ENCODE measurements around the gene MRNIP. TPM values are rescaled to one million over a fixed set of nuclear protein-coding genes. Genes with fewer than 3 reads are reported as not detected.

MRNIP gene
- total and polyA plus RNA-seq, 4 donors, result 5.4 to 12.0 (median 7.3) TPM

GRCh38 chr5:179833056-179833708 lies 25.4 kb downstream of the MRNIP start:
- Histone ChIP-seq H3K4me1 (ENCODE audit: control insufficient read depth in 4 of 4, insufficient read depth in 4 of 4, low read length in 3 of 4) (peaks cover 3 to 46% (median 34%) of the 10 kb centered on the region in 4 donors), H3K27ac (ENCODE audit: low read depth in 1 of 2, low read length in 2 of 2) (no peak overlapping the region), H3K9ac (ENCODE audit: low read depth in 1 of 2, low read length in 2 of 2) (no peak overlapping the region), H3K9me3 (ENCODE audit: control insufficient read depth in 4 of 4, low read length in 3 of 4) (no peaks in the 10 kb centered on the region), H3K4me3 (ENCODE audit: low read depth in 1 of 3, low read length in 3 of 3) (no peak overlapping the region), H3K36me3 (ENCODE audit: control insufficient read depth in 4 of 4, insufficient read depth in 3 of 4, low read depth in 1 of 4, low read length in 3 of 4) (peaks cover 29 to 68% (median 61%) of the 10 kb centered on the region in 4 donors), H3K27me3 (ENCODE audit: control insufficient read depth in 4 of 4, insufficient read depth in 4 of 4, low read length in 3 of 4) (no peaks in the 10 kb centered on the region)
- TF ChIP-seq ATF3 (IDR thresholded peaks at IDR 0.05) (no peak), RAD21 (IDR thresholded peaks at IDR 0.05) (no peak)
- no peak for DNase-seq (ENCODE audit: low spot score)
- WGBS, result 89% methylated on average over 23 of the region's 23 CpGs

GRCh38 chr5:179832039-179832745 lies 26.4 kb downstream of the MRNIP start:
- H3K36me3 ChIP-seq (ENCODE audit: control insufficient read depth in 4 of 4, insufficient read depth in 3 of 4, low read depth in 1 of 4, low read length in 3 of 4), result peaks cover 23 to 63% (median 57%) of the 10 kb centered on the region in 4 donors
- no peaks in the 10 kb centered on the region for H3K27me3 ChIP-seq (ENCODE audit: control insufficient read depth in 4 of 4, insufficient read depth in 4 of 4, low read length in 3 of 4)
- peaks cover 0 to 40% (median 30%) of the 10 kb centered on the region in 4 donors for H3K4me1 ChIP-seq (ENCODE audit: control insufficient read depth in 4 of 4, insufficient read depth in 4 of 4, low read length in 3 of 4)
- 75% methylated on average over 20 of the region's 20 CpGs for whole genome bisulfite sequencing
- no peak overlapping the region for H3K27ac ChIP-seq (ENCODE audit: low read depth in 1 of 2, low read length in 2 of 2)
- H3K4me3 ChIP-seq (ENCODE audit: low read depth in 1 of 3, low read length in 3 of 3), result no peak overlapping the region
- no peak for DNase-seq (ENCODE audit: low spot score)
- no peak for TF ChIP-seq REST (IDR thresholded peaks at IDR 0.05)
- no peak for TF ChIP-seq SP1 (IDR thresholded peaks at IDR 0.05)
- TF ChIP-seq GABPA (IDR thresholded peaks at IDR 0.05 in 1 of 2, conservative IDR thresholded peaks at IDR 0.05 in 1 of 2), result no peak
- no peak for TF ChIP-seq TAF1 (conservative IDR thresholded peaks at IDR 0.05)
- peak; percentile 59 to 73 for TF ChIP-seq RAD21 (IDR thresholded peaks at IDR 0.05)
- no peak for TF ChIP-seq YY1 (IDR thresholded peaks at IDR 0.05)
- TF ChIP-seq EGR1 (IDR thresholded peaks at IDR 0.05; ENCODE audit: low read depth in 2 of 2), result no peak
- TF ChIP-seq RXRA (IDR thresholded peaks at IDR 0.05), result no peak
- no peak for TF ChIP-seq ZBTB33 (IDR thresholded peaks at IDR 0.05)
- no peak for TF ChIP-seq ATF3 (IDR thresholded peaks at IDR 0.05)
- no peak for TF ChIP-seq NR2F2 (IDR thresholded peaks at IDR 0.05)
- no peak for TF ChIP-seq FOXA2 (IDR thresholded peaks at IDR 0.05)
- TF ChIP-seq HNF4G (IDR thresholded peaks at IDR 0.05), result no peak
- peak; percentile 24 for TF ChIP-seq MAX (IDR thresholded peaks at IDR 0.05)
- peak; percentile 25 for TF ChIP-seq CTCF (IDR thresholded peaks at IDR 0.05; ENCODE audit: low read depth, low read length, missing input control)
- no peak for TF ChIP-seq FOXA1 (IDR thresholded peaks at IDR 0.05)
- TF ChIP-seq JUND (IDR thresholded peaks at IDR 0.05), result no peak
- TF ChIP-seq HNF4A (conservative IDR thresholded peaks at IDR 0.05), result no peak
- H3K9ac ChIP-seq (ENCODE audit: low read depth in 1 of 2, low read length in 2 of 2), result no peak overlapping the region
- H3K9me3 ChIP-seq (ENCODE audit: control insufficient read depth in 4 of 4, low read length in 3 of 4), result no peaks in the 10 kb centered on the region
